SK-N-SH treated with all-trans-retinoic acid at 6 μM for 48 hours (cell line): ENCODE measurements around the gene PCLO.
"Not testable (repeated sequence)": the region's sequence is repeated elsewhere in the genome, so short reads cannot be mapped to it uniquely, and the experiment has no call there.

Experiments
- ATAC-seq: fragments of 200-7000 bp; cut with Tn5 transposase; 3 replicates; pipeline ENCODE4 v1.9.1; 2020; ENCODE audit warnings: mild to moderate bottlenecking, moderate library complexity
- ESRRG ChIP-seq: fragments of 250-450 bp; sonication (Bioruptor Pico); IDR thresholded peaks from 2 replicates; pipeline ENCODE4 v1.6.1; 2021; ENCODE audit warnings: mild to moderate bottlenecking
- ISL1 ChIP-seq: fragments of 250-450 bp; sonication (Bioruptor Pico); IDR thresholded peaks from 2 replicates; pipeline ENCODE4 v2.1.2; 2022; ENCODE audit warnings: mild to moderate bottlenecking, moderate library complexity
- OSR1 ChIP-seq: fragments of 250-450 bp; sonication (Bioruptor Pico); IDR thresholded peaks from 2 replicates; pipeline ENCODE4 v1.8.0; 2022; ENCODE audit warnings: moderate library complexity, mild to moderate bottlenecking, inconsistent platforms
- POU6F1 ChIP-seq: fragments of 250-450 bp; sonication (Bioruptor Pico); IDR thresholded peaks from 2 replicates; pipeline ENCODE4 v1.8.0; 2021; ENCODE audit warnings: low read depth, mild to moderate bottlenecking, moderate library complexity, borderline replicate concordance
- PPARA ChIP-seq: fragments of 250-450 bp; sonication (Bioruptor Pico); IDR thresholded peaks from 2 replicates; pipeline ENCODE4 v1.5.0; 2020; ENCODE audit warnings: mild to moderate bottlenecking, borderline replicate concordance
- RARB ChIP-seq: fragments of 250-450 bp; sonication (Bioruptor Pico); IDR thresholded peaks from 2 replicates; pipeline ENCODE4 v1.8.0; 2021; ENCODE audit warnings: mild to moderate bottlenecking, moderate library complexity
- TCF4 ChIP-seq: fragments of 250-450 bp; sonication (Bioruptor Pico); IDR thresholded peaks from 2 replicates; pipeline ENCODE4 v1.8.0; 2021; ENCODE audit warnings: mild to moderate bottlenecking, moderate library complexity, borderline replicate concordance
- TOX ChIP-seq: fragments of 250-450 bp; sonication (Bioruptor Pico); IDR thresholded peaks from 2 replicates; pipeline ENCODE4 v1.8.0; 2021; ENCODE audit warnings: mild to moderate bottlenecking, moderate library complexity, borderline replicate concordance
- ZC3H10 ChIP-seq: fragments of 250-450 bp; sonication (Bioruptor Pico); IDR thresholded peaks from 2 replicates; pipeline ENCODE4 v1.5.1; 2021; ENCODE audit warnings: mild to moderate bottlenecking, moderate library complexity
- ZFP3 ChIP-seq: fragments of 250-450 bp; sonication (Bioruptor Pico); IDR thresholded peaks from 2 replicates; pipeline ENCODE4 v1.5.0; 2020; ENCODE audit warnings: mild to moderate bottlenecking, moderate library complexity
- ZFP30 ChIP-seq: fragments of 450-650 bp; formaldehyde crosslinking; IDR thresholded peaks from 2 replicates; pipeline ENCODE4 v1.5.0; 2022; ENCODE audit warnings: mild to moderate bottlenecking, moderate library complexity
- ZNF565 ChIP-seq: fragments of 450-650 bp; formaldehyde crosslinking; conservative IDR thresholded peaks from 2 replicates; pipeline ENCODE4 v1.5.0; 2020; ENCODE audit warnings: low read depth, mild to moderate bottlenecking, moderate library complexity
- ZNF70 ChIP-seq: fragments of 450-650 bp; formaldehyde crosslinking; IDR thresholded peaks from 2 replicates; pipeline ENCODE4 v1.5.0; 2020; ENCODE audit warnings: mild to moderate bottlenecking, moderate library complexity
- ZNF8 ChIP-seq: fragments of 450-650 bp; formaldehyde crosslinking; IDR thresholded peaks from 2 replicates; pipeline ENCODE4 v1.5.0; 2020; ENCODE audit warnings: mild to moderate bottlenecking, moderate library complexity
- TF ChIP-seq, protein P1 (sequence below): fragments of 250-450 bp; sonication (Bioruptor Pico); IDR thresholded peaks from 2 replicates; pipeline ENCODE4 v1.5.1; 2020; ENCODE audit warnings: low read depth, mild to moderate bottlenecking, moderate library complexity
- TF ChIP-seq, protein P2 (sequence below): fragments of 250-450 bp; sonication (Bioruptor Pico); IDR thresholded peaks from 2 replicates; pipeline ENCODE4 v1.8.0; 2020; ENCODE audit warnings: mild to moderate bottlenecking, moderate library complexity, borderline replicate concordance
- TF ChIP-seq, protein P3 (sequence below): fragments of 250-450 bp; sonication (Bioruptor Pico); IDR thresholded peaks from 2 replicates; pipeline ENCODE4 v1.5.1; 2021; ENCODE audit warnings: mild to moderate bottlenecking, moderate library complexity

Gene PCLO

GRCh38 chr7:83105063-83105462 lies 57.6 kb downstream of the PCLO start:
- ATAC-seq, result peak; percentile 74
- TF ChIP-seq TCF4 (CRISPR knock-in tag) (no peak), ZNF70 (CRISPR knock-in tag) (0 out of 2 replicates have a peak, but pooled peaks have one; percentile 10), TOX (CRISPR knock-in tag) (peak; percentile 41; the same call in 1 of the 2 replicates), ISL1 (CRISPR knock-in tag) (peak; percentile 93), OSR1 (CRISPR knock-in tag) (no peak)
- TF ChIP-seq, protein P1, sequence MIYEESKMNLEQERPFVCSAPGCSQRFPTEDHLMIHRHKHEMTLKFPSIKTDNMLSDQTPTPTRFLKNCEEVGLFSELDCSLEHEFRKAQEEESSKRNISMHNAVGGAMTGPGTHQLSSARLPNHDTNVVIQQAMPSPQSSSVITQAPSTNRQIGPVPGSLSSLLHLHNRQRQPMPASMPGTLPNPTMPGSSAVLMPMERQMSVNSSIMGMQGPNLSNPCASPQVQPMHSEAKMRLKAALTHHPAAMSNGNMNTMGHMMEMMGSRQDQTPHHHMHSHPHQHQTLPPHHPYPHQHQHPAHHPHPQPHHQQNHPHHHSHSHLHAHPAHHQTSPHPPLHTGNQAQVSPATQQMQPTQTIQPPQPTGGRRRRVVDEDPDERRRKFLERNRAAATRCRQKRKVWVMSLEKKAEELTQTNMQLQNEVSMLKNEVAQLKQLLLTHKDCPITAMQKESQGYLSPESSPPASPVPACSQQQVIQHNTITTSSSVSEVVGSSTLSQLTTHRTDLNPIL (CRISPR knock-in tag), result peak; percentile 79; the same call in 1 of the 2 replicates

DNA sequence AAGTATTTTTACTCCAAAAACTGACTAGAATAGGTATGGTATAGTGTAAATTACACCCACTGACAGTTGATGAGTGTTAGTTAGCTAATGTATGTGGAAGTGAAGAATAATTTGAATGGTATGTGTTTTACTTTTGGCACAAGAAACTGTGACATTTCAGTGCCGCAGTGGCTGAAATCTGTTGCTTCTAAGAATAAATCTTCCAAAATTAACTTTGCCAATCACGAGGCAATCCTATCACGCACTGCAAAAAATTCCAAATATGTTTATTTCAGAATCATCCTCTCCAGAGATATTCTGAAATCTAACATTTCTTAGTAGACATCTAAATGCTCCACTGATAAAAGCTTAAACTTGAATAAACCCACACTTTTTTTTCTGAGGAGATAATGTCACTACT lies 61.2 kb downstream of the PCLO start:
- TF ChIP-seq ZNF565 (CRISPR knock-in tag) (no peak), ISL1 (CRISPR knock-in tag) (peak; percentile 35; the same call in 1 of the 2 replicates)
- ATAC-seq, result no peak

DNA sequence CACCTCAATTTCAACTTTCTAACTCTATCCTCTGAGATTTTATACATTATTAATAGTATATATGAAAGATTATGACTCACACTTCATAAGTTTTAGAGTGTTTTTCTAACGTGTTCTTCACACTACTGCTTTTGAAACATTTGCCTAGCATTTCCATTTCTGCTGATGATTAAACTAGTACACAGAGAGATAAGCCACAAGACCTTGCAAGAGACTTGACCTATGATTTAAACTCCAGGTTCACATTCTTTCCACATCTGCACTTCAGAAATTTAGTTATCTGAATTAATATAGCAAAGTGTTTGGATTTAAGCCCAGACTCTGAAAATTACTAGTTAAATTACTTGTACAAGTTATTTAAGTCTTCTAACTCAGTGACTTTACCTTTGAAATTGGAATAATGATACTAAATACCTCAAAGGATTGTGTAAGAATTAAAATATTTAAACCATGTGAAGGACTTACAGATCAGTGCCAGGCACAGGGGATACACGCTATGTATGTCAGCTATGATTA lies 66.6 kb downstream of the PCLO start:
- no peak for ATAC-seq

DNA sequence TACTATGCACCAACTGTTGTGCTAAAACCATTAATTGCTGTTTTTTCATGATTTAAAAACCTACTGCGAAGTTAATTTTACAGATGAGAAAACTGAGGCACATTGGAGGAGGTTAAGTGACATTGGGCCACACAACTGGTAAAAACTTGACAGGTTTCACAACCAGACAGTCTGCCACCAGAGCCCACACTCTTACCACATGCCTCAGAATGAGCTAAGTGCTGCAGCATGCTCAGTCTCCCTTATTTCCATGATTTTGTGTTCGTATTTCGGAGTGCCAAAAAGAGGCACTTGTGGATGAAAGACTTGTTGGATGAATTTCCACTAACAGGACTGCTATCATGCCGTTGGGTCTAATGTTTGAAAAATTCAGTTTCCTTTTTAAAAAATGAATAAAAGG lies 77.4 kb downstream of the PCLO start:
- ATAC-seq, result no peak
- TF ChIP-seq ZC3H10 (CRISPR knock-in tag), result no peak
- no peak for TF ChIP-seq TOX (CRISPR knock-in tag)
- TF ChIP-seq ESRRG (CRISPR knock-in tag), result no peak
- no peak for TF ChIP-seq ZNF8
- TF ChIP-seq RARB (CRISPR knock-in tag), result no peak
- TF ChIP-seq, all 23 proteins: peak for 0

More for the DNA sequence above, 66.6 kb downstream of the PCLO start:
- TF ChIP-seq PPARA (CRISPR knock-in tag) (no peak), ISL1 (CRISPR knock-in tag) (peak; percentile 78)

- not testable (repeated sequence) for ATAC-seq
Observed at GRCh38 chr7:83079879-83080278, 82.8 kb downstream of the PCLO start.

GRCh38 chr7:83077328-83077727 lies 85.4 kb downstream of the PCLO start:
- no peak; the same call in 2 of the 3 replicates for ATAC-seq
- TF ChIP-seq, protein P2, sequence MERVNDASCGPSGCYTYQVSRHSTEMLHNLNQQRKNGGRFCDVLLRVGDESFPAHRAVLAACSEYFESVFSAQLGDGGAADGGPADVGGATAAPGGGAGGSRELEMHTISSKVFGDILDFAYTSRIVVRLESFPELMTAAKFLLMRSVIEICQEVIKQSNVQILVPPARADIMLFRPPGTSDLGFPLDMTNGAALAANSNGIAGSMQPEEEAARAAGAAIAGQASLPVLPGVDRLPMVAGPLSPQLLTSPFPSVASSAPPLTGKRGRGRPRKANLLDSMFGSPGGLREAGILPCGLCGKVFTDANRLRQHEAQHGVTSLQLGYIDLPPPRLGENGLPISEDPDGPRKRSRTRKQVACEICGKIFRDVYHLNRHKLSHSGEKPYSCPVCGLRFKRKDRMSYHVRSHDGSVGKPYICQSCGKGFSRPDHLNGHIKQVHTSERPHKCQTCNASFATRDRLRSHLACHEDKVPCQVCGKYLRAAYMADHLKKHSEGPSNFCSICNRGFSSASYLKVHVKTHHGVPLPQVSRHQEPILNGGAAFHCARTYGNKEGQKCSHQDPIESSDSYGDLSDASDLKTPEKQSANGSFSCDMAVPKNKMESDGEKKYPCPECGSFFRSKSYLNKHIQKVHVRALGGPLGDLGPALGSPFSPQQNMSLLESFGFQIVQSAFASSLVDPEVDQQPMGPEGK (CRISPR knock-in tag), result no peak
- 0 out of 2 replicates have a peak, but pooled peaks have one; percentile 5 for TF ChIP-seq ISL1 (CRISPR knock-in tag)
- TF ChIP-seq, protein P1 (CRISPR knock-in tag), result no peak
- no peak for TF ChIP-seq OSR1 (CRISPR knock-in tag)
- TF ChIP-seq ZNF565 (CRISPR knock-in tag), result no peak
- TF ChIP-seq ZFP3 (CRISPR knock-in tag), result no peak

GRCh38 chr7:83072576-83073517 lies 89.8 kb downstream of the PCLO start:
- peak; percentile 67; the same call in 2 of the 3 replicates for ATAC-seq
- TF ChIP-seq, protein P1 (CRISPR knock-in tag), result no peak
- TF ChIP-seq ESRRG (CRISPR knock-in tag), result no peak
- no peak for TF ChIP-seq ZFP30 (CRISPR knock-in tag)
- TF ChIP-seq, protein P2 (CRISPR knock-in tag), result no peak
- TF ChIP-seq POU6F1, result no peak
- TF ChIP-seq, protein P3, sequence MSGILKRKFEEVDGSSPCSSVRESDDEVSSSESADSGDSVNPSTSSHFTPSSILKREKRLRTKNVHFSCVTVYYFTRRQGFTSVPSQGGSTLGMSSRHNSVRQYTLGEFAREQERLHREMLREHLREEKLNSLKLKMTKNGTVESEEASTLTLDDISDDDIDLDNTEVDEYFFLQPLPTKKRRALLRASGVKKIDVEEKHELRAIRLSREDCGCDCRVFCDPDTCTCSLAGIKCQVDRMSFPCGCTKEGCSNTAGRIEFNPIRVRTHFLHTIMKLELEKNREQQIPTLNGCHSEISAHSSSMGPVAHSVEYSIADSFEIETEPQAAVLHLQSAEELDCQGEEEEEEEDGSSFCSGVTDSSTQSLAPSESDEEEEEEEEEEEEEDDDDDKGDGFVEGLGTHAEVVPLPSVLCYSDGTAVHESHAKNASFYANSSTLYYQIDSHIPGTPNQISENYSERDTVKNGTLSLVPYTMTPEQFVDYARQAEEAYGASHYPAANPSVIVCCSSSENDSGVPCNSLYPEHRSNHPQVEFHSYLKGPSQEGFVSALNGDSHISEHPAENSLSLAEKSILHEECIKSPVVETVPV (CRISPR knock-in tag), result no peak
